HG02642 (cell line): ENCODE data around the gene EVA1C.
"Not testable (repeated sequence)": the region's sequence is repeated elsewhere in the genome, so short reads cannot be mapped to it uniquely, and the experiment has no call there.

ENCODE experiments used
- ATAC-seq: cut with Tn5 transposase; IDR thresholded peaks from one replicate; pipeline ENCODE4 v1.9.1; 2021; ENCODE audit warnings: mild to moderate bottlenecking; ENCODE audit not compliant: unreplicated experiment, poor library complexity

EVA1C gene

GRCh38 chr21:32521736-32522355 is 109.3 kb downstream of the EVA1C start:
- no peak for ATAC-seq

GRCh38 chr21:32523463-32523862 is 111.0 kb downstream of the EVA1C start:
- ATAC-seq = no peak

DNA sequence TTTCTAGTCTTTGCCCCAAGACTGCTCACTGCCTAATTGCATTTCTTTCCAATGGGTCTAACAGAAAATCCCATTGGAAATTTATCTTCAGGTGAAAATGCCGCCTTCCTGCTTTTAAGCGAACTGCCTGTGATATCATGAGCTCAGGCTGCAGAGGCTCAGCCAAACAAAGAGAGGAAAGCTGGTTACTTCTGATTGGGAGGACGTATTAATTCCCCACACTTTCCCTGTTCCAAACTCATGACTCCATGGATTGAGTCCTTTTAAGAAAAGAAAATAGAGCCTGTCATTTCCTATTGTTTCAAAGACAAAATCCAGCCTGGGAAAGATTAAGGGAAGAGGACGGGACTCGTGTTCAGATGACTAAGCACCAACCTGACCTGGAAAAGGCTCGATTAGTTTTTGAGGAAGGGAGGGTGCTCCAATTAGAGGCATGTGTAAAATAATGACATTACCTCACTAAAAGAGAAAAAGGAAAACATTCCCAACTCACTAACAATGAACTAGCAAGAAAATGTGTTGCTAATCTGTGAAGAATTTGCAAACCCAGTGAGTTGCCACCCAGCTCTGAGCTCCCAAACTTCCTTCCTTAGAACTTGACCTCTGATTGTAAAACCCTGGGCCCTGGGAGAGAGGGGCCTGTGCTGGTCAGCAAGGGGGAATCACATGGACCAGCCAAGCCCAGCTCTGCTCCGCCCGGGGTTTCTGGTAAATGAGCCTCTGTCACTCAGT is 111.6 kb downstream of the EVA1C start:
- ATAC-seq = no peak

GRCh38 chr21:32525282-32525681 is 112.8 kb downstream of the EVA1C start:
- ATAC-seq = no peak

- no peak for ATAC-seq
These were observed 117.2 kb downstream of the EVA1C start for GRCh38 chr21:32529679-32530078.

DNA sequence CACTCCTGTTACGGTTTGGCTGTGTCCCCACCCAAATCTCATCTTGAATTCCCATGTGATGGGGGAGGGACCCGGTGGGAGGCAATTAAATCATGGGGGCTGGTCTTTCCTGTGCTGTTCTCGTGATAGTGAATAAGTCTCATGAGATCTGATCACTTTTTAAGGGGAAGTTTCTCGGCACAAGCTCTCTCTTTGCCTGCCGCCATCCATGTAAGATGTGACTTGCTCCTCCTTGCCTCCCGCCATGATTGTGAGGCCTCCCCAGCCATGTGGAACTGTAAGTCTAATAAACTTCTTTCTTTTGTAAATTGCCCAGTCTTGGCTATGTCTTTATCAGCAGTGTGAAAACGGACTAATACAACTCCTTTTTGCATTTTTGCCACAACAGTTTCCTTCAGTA is 118.3 kb downstream of the EVA1C start:
- ATAC-seq = not testable (repeated sequence)

GRCh38 chr21:32531561-32531960 is 119.1 kb downstream of the EVA1C start:
- not testable (repeated sequence) for ATAC-seq

- no peak for ATAC-seq
These were observed 120.1 kb downstream of the EVA1C start for GRCh38 chr21:32532636-32533035.

- no peak for ATAC-seq
These were observed 120.5 kb downstream of the EVA1C start for GRCh38 chr21:32533053-32533452.

DNA sequence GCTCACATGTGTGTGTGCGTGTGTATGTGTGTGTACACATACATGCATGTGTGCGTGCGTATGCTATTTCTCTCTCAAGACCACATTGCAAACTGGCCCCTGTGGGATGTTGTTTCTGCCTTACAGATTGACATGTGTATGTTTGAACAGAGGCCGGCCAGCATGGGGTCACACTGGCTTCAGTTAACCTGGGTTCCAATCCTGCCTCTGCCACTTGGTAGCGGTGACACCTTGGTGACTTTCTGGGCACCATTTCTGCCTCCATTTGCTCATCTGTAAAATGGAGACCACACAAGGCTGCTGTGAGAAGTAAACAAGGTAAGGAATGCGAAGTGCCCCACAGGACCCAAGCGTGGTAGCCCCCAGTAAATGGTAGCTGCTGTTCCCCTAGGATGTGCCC is 121.1 kb downstream of the EVA1C start:
- ATAC-seq = no peak

GRCh38 chr21:32534113-32534512 is 121.6 kb downstream of the EVA1C start:
- ATAC-seq = no peak

GRCh38 chr21:32535612-32536011 is 123.1 kb downstream of the EVA1C start:
- no peak for ATAC-seq

- ATAC-seq = no peak
These were observed 125.0 kb downstream of the EVA1C start for GRCh38 chr21:32537569-32537881.

GRCh38 chr21:32538147-32538792 is 125.8 kb downstream of the EVA1C start:
- ATAC-seq = no peak

- ATAC-seq = no peak
These were observed 126.9 kb downstream of the EVA1C start for GRCh38 chr21:32539378-32539777.

DNA sequence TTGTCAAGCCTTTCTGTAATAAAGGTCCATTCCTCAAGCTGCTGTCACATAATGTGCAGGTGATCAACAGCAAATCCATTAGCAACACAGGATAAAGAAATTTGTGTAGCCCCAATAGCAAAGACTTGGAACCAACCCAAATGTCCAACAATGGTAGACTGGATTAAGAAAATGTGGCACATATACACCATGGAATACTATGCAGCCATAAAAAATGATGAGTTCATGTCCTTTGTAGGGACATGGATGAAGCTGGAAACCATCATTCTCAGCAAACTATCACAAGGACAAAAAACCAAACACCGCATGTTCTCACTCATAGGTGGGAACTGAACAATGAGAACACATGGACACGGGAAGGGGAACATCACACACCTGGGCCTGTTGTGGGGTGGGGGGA is 130.6 kb downstream of the EVA1C start:
- not testable (repeated sequence) for ATAC-seq

DNA sequence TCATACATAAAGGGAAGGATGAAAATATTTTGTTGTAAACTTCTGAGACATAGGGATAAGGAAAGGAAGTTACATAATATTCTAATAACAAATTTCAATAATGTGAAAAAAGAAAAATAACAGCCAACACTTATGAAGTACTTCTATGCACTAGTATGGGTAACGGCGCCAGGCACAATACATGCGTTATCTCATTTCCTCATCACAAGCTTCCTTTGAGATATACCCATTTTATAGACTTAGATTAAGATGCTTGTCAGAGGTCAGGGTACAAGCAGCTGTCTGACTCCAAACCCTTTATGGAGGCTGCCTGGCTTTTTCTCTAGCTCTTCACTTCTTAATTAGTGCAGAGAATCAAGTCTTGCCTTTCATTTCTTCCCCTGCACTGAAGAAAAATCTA is 131.5 kb downstream of the EVA1C start:
- ATAC-seq = no peak

DNA sequence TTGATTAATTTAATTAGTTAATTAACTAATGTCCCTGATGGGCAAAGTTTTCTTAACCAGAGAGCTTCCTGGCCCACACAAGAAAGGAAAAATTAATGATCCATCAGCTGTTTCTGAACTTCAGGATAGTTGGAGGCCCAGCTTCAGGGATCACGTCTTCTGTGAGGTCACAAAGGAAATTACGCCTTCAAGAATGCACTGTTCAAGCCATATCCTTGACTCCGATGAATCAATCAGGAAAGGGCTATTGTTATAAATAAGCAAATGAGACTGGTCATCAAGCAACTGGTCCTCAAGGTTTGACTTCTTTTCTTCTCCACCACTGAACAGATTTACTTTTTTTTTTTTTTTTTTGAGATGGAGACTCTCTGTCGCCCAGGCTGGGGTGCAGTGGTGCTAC is 132.2 kb downstream of the EVA1C start:
- no peak for ATAC-seq

DNA sequence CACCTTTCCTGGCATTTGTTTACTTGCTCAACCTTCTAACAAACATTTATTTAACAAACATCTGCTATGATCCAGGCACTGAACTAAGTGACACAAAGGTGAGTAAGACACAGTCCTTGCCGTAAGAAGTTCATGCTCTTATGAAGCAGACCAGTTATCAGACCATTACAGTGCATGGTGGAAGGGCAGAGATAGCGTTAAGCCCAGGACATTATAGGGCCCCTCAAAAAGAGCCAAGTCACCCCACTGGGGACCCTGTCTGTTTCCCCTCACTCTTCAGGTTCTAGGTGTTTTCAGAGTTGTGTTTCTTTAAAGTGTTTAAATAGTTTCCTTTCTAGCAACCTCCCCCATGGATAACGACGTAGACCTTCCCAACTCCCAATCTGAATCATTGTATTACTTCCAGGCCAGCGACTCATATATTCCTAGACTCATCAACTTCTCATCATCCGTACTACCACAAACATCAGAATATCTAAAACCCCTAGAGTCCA is 133.5 kb downstream of the EVA1C start:
- ATAC-seq = no peak

DNA sequence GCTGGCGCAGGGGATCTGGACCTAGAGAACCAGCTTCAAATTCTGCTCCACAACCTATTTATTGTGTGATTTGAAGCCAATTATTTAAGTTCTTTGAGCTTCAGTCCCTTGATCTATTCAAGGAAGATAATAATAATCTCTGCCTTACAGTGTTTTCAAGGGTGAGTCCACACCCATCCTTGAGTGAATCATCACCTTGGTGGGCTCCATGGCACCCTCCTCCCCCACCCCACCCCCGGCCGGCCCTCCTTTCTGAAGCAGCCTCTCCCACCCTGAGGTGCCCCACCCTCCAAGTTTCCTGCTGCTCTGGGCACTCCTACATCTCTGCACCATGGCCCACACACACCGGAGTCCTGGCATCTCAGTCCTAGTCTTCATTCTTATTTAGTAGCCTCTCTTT is 134.5 kb downstream of the EVA1C start:
- ATAC-seq = no peak

DNA sequence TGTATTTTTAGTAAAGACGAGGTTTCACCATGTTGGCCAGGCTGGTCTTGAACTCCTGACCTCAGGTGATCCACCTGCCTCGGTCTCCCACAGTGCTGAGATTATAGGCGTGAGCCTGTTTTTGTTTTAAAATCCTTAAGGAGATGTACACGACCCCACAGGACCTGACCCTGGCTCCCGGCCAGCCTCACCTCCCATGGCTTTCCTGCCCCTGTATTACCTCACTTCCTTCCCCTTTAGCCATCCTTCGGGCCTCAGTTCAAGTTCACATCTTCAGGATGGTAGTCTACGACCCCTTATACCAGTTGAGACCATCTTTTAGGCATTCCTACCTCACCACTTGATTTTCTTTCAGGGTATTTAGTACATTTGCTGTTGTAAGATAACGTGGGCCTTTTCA is 136.5 kb downstream of the EVA1C start:
- no peak for ATAC-seq

GRCh38 chr21:32549440-32549839 is 136.9 kb downstream of the EVA1C start:
- no peak for ATAC-seq
